Astrocyte of the cerebellum (primary cell): Measurements from ENCODE around the gene TFDP3.

ENCODE experiments used
- DNase-seq: peaks from one replicate; pipeline ENCODE4 v3.0.0-alpha.2; 2011; ENCODE audit warnings: low read depth
- H3K4me3 ChIP-seq: 2 replicates; pipeline ENCODE4 v1.5.1; 2011; ENCODE audit warnings: mild to moderate bottlenecking, low read depth, low read length, moderate library complexity
- CTCF ChIP-seq: IDR thresholded peaks from 2 replicates; pipeline ENCODE4 v1.5.1; 2012; ENCODE audit warnings: low read length, low read depth, moderate library complexity, mild to moderate bottlenecking; ENCODE audit errors: missing control alignments
- in situ Hi-C: cut with HindIII; loops from 2 replicates; pipeline ENCODE4 v1.10.0; 2017; ENCODE audit warnings: low sequenced_read_pairs

Gene TFDP3

DNA sequence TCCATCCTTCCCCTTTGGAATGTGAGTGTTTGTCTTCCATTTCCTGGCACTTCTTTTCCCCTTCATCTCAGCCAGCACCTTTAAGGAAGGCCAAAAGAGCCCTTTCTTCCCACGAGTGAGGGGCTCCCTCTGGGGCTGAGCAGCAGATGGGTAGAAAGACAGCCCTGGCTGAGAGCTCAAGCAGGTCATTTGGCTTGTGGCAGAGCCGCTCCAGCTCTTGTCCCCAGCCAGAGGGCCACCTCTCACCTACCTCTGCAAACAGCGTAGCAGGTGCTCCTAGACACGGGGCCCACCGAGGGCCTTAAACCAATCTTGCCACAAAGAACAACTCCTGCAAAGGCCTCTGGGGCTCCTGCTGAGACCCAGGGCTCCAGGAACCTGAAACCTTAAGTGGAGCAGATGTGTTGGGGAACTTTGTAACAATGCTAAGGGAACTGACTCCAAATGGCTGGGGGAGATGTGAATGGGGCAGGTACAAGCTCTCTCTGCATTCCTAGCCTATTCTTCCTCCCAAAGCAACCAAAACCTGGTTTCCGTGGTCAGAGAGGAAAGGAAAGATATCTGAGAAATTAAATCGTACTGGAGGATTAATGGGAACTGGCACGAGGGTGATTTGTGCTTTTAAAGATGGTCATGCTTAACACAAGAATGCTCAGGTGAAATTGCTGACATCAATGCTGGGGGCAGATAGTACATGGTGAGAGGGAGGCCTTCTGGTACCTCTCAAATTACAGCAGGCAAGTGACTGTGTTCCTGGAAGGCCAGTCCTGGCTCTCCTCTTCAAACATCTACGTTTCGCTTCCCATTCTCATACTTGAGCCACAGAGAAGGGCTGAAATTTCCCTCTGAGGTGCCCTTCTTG is 27.0 kb downstream of the TFDP3 start:
- H3K4me3 ChIP-seq: no peak overlapping the region
- DNase-seq: no peak
- in situ Hi-C loops: no loop called here
- TF ChIP-seq CTCF: no peak

- H3K4me3 ChIP-seq: no peak overlapping the region
These were observed 29.0 kb downstream of the TFDP3 start for GRCh38 chrX:133189195-133189594.

GRCh38 chrX:133188631-133189030 is 29.5 kb downstream of the TFDP3 start:
- H3K4me3 ChIP-seq: no peak overlapping the region
- DNase-seq: no peak
- no peak for TF ChIP-seq CTCF
- in situ Hi-C loops: no loop called here

More at GRCh38 chrX:133189195-133189594, 29.0 kb downstream of the TFDP3 start:
- no peak for TF ChIP-seq CTCF
- DNase-seq: no peak
- in situ Hi-C loops: no loop called here

GRCh38 chrX:133185938-133186337 is 32.2 kb downstream of the TFDP3 start:
- no peak for TF ChIP-seq CTCF
- in situ Hi-C loops: no loop called here
- no peak overlapping the region for H3K4me3 ChIP-seq
- DNase-seq: no peak

DNA sequence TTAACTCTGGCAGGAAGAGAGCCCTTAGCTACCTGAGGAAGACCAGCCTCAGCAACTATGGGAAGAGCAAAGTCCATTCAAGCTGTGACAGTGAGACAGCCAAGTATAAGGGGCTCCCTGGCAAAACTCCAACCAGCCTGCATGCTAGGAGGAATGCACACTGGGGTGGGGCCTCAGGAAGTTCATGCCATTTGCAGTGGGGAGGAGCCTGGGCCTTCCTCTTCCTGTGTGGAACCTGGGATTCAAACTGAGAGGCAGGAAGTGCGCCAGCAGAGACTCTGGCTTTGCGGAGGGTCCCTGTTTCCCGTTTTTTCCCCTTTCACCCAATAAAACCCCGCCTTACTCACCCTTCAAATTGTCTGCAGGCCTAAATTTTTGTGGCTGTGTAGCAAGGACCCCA is 33.0 kb downstream of the TFDP3 start:
- DNase-seq: no peak
- no peak for TF ChIP-seq CTCF
- in situ Hi-C loops: no loop called here
- H3K4me3 ChIP-seq: no peak overlapping the region

DNA sequence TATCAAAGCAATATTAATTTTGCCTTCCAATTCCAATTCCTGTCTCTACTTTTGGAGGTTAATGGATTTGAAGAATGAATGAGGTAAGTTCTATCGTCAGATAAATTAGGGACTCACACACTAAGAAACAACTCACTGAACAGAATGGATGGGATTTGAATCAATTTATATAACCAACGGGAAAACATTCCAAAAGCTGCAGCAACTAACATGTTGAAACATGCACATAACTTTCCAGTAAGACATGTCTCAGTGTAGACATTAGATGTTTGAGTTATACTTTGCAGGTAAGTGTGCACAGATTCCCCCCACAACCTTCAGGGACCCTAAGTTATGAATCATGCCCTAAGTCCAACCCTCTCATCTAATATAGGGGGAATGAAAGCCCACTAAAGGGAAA is 34.3 kb downstream of the TFDP3 start:
- H3K4me3 ChIP-seq: no peak overlapping the region
- TF ChIP-seq CTCF: no peak
- DNase-seq: no peak
- in situ Hi-C loops: no loop called here

DNA sequence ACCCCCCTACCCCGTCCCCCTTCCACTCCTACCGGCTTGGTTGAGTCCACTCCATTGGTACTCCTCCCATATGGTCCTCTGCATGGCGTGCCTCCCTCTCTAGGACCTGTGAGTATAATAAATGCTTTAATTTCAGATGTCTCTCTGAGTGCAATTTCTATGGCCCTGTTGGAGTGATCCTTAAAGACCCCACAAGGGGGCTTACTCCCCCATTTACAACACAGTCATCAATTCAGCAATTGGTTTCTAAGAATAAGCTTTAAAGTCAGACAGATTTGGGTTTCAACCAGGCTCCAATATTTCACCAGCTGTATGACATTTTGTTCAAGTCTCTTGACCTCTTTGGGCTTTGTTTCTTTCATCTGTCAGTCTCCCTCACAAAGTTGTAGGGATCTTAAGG is 38.7 kb downstream of the TFDP3 start:
- in situ Hi-C loops: no loop called here
- TF ChIP-seq CTCF: no peak
- H3K4me3 ChIP-seq: no peak overlapping the region

More for the DNA sequence above, 38.7 kb downstream of the TFDP3 start:
- DNase-seq: no peak
